ENCODE measurements around the gene ANKMY1. TPM values are rescaled to one million over a fixed set of nuclear protein-coding genes. Genes with fewer than 3 reads are reported as not detected.
A peak's percentile ranks its signal among the peaks of the same experiment; 100 is the strongest.

ANKMY1 gene
- total RNA-seq, 6 experiments from 2014 or later: 6.6 to 11.0 (median 9.0) TPM

DNA sequence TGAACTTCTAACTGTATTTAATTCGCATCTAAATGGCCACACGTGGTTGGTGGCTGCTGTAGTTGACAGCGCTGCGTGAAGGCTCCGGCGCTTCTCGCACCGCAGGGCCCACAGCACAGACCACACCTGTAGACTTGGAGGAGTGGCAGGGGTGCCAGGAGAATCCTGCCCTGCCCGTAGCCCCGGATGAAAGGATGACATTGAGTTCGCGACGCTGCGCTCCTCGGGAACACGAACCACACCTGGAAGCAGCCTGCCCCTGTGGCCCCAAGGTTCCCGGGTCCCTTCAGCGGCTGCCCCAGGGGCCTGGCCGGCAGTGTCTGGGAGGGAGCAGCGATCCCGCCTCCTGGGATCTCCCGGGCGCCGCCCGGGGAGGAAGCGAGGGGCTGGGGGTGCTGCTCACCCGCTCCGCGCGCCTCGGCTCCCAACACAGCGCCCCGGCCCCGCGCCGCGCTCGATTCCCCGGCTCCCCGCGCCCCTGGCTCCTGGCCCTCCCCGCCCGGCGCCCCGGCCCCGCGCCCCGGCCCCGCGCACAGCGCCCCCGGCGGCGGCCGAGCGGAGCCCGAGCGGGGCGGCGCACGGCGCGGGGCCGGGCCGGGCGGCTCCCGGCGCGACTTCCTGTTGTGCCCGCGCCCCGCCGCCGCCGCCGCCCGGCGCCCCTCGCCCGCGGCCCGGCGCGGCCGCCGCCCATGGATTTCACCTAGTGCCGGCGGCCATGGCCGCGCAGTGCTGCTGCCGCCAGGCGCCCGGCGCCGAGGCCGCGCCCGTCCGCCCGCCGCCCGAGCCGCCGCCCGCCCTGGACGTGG is 10.3 kb upstream of the ANKMY1 start, which contains the start of gene RNPEPL1:
Gene RNPEPL1, plus strand, starts transcription at position 613 of the 806 bp plus-strand sequence. Its CDS starts 103 bp downstream, at position 716.
- ATAC-seq: peak; percentile 10 to 39 (median 29)
- Histone ChIP-seq H3K4me1 (peaks cover 0 to 43% (median 16%) of the 10 kb centered on the region in 4 donors), H3K36me3 (no peaks in the 10 kb centered on the region), H3K27me3 (no peaks in the 10 kb centered on the region), H3K4me3 (peak within 1 kb of the TSS; percentile 68 to 78 (median 78)), H3K27ac (peak within 1 kb of the TSS; percentile 74 to 91 (median 86)), H3K9me3 (no peaks in the 10 kb centered on the region)
- 0% methylated on average over 14 of the region's 106 CpGs for WGBS (ENCODE audit: insufficient coverage, low coverage, low lambda C conversion rate, missing lambda C conversion rate)
- intact Hi-C loops (cut with DNase I): no loop called here
- TF ChIP-seq, protein P1, sequence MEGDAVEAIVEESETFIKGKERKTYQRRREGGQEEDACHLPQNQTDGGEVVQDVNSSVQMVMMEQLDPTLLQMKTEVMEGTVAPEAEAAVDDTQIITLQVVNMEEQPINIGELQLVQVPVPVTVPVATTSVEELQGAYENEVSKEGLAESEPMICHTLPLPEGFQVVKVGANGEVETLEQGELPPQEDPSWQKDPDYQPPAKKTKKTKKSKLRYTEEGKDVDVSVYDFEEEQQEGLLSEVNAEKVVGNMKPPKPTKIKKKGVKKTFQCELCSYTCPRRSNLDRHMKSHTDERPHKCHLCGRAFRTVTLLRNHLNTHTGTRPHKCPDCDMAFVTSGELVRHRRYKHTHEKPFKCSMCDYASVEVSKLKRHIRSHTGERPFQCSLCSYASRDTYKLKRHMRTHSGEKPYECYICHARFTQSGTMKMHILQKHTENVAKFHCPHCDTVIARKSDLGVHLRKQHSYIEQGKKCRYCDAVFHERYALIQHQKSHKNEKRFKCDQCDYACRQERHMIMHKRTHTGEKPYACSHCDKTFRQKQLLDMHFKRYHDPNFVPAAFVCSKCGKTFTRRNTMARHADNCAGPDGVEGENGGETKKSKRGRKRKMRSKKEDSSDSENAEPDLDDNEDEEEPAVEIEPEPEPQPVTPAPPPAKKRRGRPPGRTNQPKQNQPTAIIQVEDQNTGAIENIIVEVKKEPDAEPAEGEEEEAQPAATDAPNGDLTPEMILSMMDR (IDR thresholded peaks at IDR 0.05): peak in 2 of 4 donors; percentile 14 to 36
- TF ChIP-seq POLR2A (IDR thresholded peaks at IDR 0.05): no peak
- DNase-seq: peak; percentile 59 to 70 (median 59)

DNA sequence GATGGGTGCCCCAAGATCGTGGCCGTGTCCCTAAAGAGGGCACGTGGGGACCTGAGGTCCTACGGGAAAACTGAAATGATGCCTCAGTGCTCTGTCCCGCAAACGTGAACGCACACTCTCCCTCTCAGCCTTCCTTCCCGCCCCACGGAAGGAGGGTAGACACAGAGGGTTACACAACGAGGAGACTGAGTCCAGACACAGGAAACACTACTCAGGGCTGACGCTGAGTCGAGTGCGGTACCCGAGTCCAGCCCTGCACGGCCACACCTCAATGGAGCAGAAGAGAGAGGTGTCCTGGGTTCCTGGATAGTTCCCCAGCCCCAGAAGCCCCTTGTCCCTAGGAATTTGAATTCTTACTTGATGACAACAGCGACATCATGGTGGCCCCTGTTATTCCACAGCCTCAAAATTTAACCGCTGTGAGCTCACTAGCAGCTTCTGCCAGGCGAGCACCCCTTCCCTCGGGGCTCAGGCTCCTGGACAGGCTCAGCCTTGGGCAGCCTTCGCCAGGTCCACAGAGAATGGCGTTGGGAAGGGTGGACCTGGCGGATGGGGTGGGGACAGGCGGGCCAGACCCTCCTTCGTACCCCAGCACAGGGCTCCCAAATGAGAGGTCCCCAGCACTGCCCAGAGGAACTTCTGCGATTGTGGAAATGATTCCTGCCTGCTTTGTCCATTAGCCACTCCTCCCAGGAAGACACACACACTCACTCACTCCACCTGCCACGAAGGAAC is 9.5 kb upstream of the ANKMY1 start:
- DNase-seq (peak; percentile 33 to 59 (median 56)), ATAC-seq (peak in 2 of 4 donors; percentile 0 to 2)
- WGBS (ENCODE audit: insufficient coverage, low coverage, low lambda C conversion rate, missing lambda C conversion rate): 39% methylated on average over 11 of the region's 26 CpGs
- intact Hi-C loops (cut with DNase I): no loop called here
- H3K9me3 ChIP-seq: no peaks in the 10 kb centered on the region
- H3K4me1 ChIP-seq: peaks cover 0 to 43% (median 16%) of the 10 kb centered on the region in 4 donors
- no peaks in the 10 kb centered on the region for H3K36me3 ChIP-seq
- peak overlapping the region; percentile 68 to 78 (median 78) for H3K4me3 ChIP-seq
- H3K27me3 ChIP-seq: no peaks in the 10 kb centered on the region
- TF ChIP-seq, protein P1 (IDR thresholded peaks at IDR 0.05): no peak
- no peak for TF ChIP-seq POLR2A (IDR thresholded peaks at IDR 0.05)
- H3K27ac ChIP-seq: peak overlapping the region; percentile 74 to 91 (median 86)

DNA sequence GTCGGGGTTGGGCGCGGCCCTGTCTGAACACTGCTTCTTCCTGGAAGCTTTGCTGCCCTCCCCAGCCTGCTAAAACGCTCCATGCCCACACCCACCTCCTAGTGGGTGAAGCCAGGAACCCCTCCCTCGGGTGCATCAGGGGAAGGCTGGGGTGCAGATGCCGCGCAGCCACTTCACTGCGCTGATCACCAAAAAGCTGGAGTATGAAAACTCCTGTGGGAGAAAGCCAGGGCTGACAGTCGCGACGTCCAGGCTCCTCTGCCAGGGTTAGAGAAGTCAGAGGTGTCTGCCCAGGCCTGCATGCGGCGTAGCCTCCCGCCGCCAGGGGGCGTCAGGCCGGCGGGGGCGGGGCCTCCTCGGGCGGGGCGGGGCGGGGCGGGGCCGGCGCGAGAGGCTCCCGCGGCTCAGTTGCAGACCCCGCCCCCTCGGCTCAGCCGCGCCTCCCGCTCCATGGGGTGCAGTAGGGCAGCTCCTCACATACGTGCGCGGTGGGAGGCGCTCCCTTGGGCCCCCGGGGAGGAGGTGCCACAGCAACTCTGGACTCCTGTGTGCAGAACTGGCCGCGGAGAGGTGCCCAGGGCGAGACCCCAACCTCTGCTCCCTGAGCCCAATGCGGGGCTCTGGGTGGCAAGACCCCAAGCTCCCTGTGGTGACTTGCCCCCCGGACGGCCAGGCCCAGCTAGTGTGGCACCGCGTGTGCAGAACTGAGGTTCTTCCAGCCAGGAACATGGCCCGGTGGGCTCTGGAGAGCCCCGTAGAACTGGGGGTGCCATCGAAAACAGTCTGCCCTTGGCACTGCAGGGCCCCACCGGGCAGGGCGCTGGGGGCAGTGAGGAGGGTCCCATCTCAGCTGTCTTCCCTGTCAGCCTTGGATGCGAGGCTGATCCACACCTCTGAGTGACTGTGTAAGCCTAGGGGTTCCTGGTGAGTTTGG is 8.7 kb upstream of the ANKMY1 start:
- Histone ChIP-seq H3K27me3 (no peaks in the 10 kb centered on the region), H3K4me3 (peak overlapping the region; percentile 29 to 78 (median 41)), H3K36me3 (no peaks in the 10 kb centered on the region), H3K27ac (peak overlapping the region; percentile 52 to 86 (median 83)), H3K9me3 (no peaks in the 10 kb centered on the region), H3K4me1 (peaks cover 0 to 48% (median 19%) of the 10 kb centered on the region in 4 donors)
- 0% methylated on average over 9 of the region's 53 CpGs for WGBS (ENCODE audit: insufficient coverage, low coverage, low lambda C conversion rate, missing lambda C conversion rate)
- DNase-seq: peak; percentile 96 to 98 (median 97)
- TF ChIP-seq, protein P1 (IDR thresholded peaks at IDR 0.05): peak; percentile 77 to 98 (median 97)
- TF ChIP-seq POLR2A (IDR thresholded peaks at IDR 0.05): peak; percentile 73
- ATAC-seq: peak; percentile 77 to 87 (median 84)
- intact Hi-C loops (cut with DNase I): no loop called here
